BLaER1 (cell line): ENCODE measurements around the gene ILKAP.

Experiments
- H3K27ac ChIP-seq: shearing (Covaris generic); formaldehyde crosslinking; 2 replicates; pipeline ENCODE4 v1.8.1; 2022
- H3K27me3 ChIP-seq: shearing (Covaris generic); formaldehyde crosslinking; 2 replicates; pipeline ENCODE4 v1.8.1; 2022
- H3K36me3 ChIP-seq: shearing (Covaris generic); formaldehyde crosslinking; 2 replicates; pipeline ENCODE4 v1.8.1; 2022
- H3K4me1 ChIP-seq: shearing (Covaris generic); formaldehyde crosslinking; 2 replicates; pipeline ENCODE4 v1.8.1; 2022
- H3K4me2 ChIP-seq: shearing (Covaris generic); formaldehyde crosslinking; 2 replicates; pipeline ENCODE4 v1.8.1; 2022
- H3K4me3 ChIP-seq: shearing (Covaris generic); formaldehyde crosslinking; 2 replicates; pipeline ENCODE4 v1.8.1; 2022
- H3K9ac ChIP-seq: shearing (Covaris generic); formaldehyde crosslinking; 2 replicates; pipeline ENCODE4 v1.8.1; 2022
- H3K9me3 ChIP-seq: shearing (Covaris generic); formaldehyde crosslinking; 2 replicates; pipeline ENCODE4 v1.8.1; 2022
- H4K20me1 ChIP-seq: shearing (Covaris generic); formaldehyde crosslinking; 2 replicates; pipeline ENCODE4 v1.8.1; 2022
- Cebpa-rat ChIP-seq: shearing (Covaris generic); IDR thresholded peaks from 2 replicates; pipeline ENCODE4 v1.8.1; 2022

ILKAP gene

DNA sequence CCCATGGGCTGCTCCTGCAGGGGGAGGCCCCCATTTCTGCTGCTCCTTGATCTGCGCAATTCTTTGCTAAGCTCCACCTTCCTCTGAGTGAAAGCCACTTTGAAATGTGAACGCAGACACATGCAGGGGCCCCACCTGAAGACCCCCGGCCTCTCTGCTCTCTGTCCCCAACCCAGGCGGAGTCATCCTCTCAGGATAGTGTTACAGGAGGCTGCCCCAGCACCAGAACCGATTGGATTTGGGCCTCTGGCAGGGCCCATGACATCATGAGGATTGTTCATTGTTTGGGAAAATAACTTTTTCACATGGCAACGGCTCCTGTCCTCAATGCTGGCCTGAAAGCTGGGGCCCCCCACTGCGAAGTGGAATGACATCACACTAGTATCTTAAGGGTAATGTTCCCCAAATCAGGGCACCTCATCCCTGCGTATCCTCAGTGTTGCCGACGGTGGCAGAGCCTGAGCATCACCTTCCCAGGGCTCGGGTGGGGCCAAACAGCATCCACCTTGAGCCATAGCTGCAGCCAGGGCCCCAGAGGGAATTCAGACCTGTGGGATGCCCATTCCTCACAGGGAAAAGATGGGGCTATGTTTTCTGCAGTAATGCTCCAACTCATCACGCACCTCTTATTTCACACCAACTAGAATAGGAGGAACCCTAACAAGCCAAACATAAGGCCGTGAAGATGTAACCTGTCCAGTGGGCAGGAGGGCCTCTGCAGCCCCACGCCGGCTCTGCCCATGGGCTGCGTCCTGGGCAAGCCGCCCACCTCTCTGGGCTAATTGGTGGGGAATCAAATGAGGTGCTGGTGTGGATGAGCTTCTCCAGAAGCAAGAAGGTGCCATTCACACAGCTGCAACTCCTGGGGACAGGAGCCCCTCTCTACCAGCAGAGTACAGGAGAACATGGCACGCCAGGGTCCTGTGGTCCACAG, 47.5 kb downstream of the ILKAP start:
- H3K4me3 ChIP-seq: no peak overlapping the region
- no peaks in the 10 kb centered on the region; the same call in 1 of the 2 replicates for H3K9me3 ChIP-seq
- no peak overlapping the region for H3K9ac ChIP-seq
- H3K4me1 ChIP-seq: peaks cover 45% of the 10 kb centered on the region
- no peaks in the 10 kb centered on the region for H3K36me3 ChIP-seq
- H3K4me2 ChIP-seq: peak overlapping the region; percentile 42
- TF ChIP-seq Cebpa-rat: no peak
- H3K27ac ChIP-seq: no peak overlapping the region
- H4K20me1 ChIP-seq: 0 out of 2 replicates have a peak, but pooled peaks cover 6% of the 10 kb centered on the region
- peaks cover 10% of the 10 kb centered on the region; the same call in 1 of the 2 replicates for H3K27me3 ChIP-seq

GRCh38 chr2:238155051-238155760, 48.3 kb downstream of the ILKAP start:
- TF ChIP-seq Cebpa-rat: no peak
- peaks cover 45% of the 10 kb centered on the region for H3K4me1 ChIP-seq
- no peak overlapping the region for H3K4me3 ChIP-seq
- no peaks in the 10 kb centered on the region for H3K36me3 ChIP-seq
- peaks cover 10% of the 10 kb centered on the region; the same call in 1 of the 2 replicates for H3K27me3 ChIP-seq
- no peaks in the 10 kb centered on the region; the same call in 1 of the 2 replicates for H3K9me3 ChIP-seq
- no peak overlapping the region for H3K9ac ChIP-seq
- H3K27ac ChIP-seq: no peak overlapping the region
- H3K4me2 ChIP-seq: peak overlapping the region; percentile 42
- H4K20me1 ChIP-seq: 0 out of 2 replicates have a peak, but pooled peaks cover 6% of the 10 kb centered on the region

- Histone ChIP-seq H4K20me1 (0 out of 2 replicates have a peak, but pooled peaks cover under 1% of the 10 kb centered on the region), H3K4me2 (no peak overlapping the region), H3K36me3 (no peaks in the 10 kb centered on the region), H3K4me1 (peaks cover 42% of the 10 kb centered on the region), H3K4me3 (no peak overlapping the region), H3K27ac (no peak overlapping the region), H3K27me3 (peaks cover 6% of the 10 kb centered on the region; the same call in 1 of the 2 replicates), H3K9me3 (no peaks in the 10 kb centered on the region; the same call in 1 of the 2 replicates), H3K9ac (no peak overlapping the region)
- no peak for TF ChIP-seq Cebpa-rat
Observed at GRCh38 chr2:238154570-238154969, 48.9 kb downstream of the ILKAP start.

DNA sequence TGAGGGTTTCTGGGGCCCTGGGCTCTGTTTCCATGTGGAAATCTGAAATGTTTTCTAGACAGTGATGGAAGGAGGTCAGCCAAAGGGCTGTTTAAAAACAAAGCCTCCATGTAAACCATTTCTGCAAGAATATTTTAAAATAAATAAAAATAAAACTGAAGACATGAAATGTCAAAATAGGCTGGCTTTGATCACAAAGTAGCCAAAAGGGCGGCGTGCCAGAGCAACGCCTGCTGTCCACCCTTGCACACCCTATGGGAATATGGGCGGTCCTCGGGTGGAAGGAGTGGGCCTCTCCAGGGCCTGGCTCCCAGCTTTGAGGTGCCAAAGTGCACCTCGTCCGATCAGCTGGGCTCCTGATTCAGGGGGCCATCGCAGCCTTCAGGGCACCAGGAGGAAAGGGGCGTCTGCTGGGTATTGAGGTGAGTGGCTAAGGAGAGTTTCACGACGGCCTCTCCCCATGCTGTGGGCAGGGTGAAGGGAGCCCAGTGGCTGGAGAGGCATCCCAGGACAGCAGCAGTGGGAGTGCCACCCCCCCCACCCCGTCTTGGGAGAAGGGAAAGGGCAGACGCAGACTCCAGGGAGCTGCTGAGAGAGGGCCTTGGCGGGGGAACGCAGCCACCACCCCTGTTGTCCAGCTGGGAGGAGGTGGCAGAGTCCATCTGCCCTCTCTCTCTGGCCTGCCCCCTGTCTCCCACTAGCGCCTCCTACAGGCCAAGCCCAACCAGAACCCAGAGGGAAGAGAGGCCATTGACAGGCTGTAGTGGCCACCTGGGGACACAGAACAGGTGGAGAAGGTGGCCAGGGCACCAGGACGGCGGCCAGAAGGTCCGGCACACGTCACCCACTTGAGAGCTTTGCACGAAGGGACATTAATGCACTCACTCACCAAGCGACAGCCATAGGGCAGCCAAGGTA, 50.5 kb downstream of the ILKAP start:
- Histone ChIP-seq H4K20me1 (no peaks in the 10 kb centered on the region), H3K9ac (no peak overlapping the region), H3K4me1 (peaks cover 36% of the 10 kb centered on the region), H3K4me2 (no peak overlapping the region), H3K27me3 (no peaks in the 10 kb centered on the region), H3K36me3 (no peaks in the 10 kb centered on the region), H3K4me3 (no peak overlapping the region), H3K9me3 (no peaks in the 10 kb centered on the region; the same call in 1 of the 2 replicates), H3K27ac (no peak overlapping the region)
- TF ChIP-seq Cebpa-rat: no peak

DNA sequence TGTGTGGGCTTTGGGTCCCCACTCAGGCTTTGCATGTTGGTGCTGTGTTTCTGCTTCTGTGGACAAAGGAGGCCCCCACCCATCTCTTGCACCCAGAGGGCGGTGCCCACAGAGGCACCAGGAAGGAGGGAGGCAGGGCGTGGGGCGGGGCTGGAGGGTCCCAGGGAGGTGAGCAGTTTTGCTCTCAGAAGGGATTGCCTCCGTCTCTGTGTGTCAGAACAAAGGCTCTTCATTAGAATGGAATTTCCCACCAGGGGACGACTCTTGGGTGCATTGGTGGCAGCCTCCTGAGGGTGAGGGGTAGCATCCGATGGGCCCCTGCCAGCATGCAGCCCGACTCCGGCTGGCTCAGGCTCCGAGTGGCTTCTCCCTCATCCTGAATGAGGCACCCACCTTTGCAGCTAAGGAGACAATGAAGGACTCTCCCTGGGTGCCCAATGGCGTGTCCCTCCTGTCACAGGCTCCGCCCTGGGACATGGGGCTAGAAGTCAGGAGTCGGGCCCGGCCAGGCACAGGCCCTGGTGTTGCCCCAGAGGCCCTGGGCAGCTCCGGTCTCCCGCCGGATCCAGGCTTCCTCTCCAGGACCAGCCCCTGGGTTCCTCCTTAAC, 51.8 kb downstream of the ILKAP start:
- Histone ChIP-seq H4K20me1 (no peaks in the 10 kb centered on the region), H3K4me2 (peak overlapping the region; percentile 36), H3K4me3 (no peak overlapping the region), H3K27me3 (no peaks in the 10 kb centered on the region), H3K27ac (no peak overlapping the region), H3K36me3 (no peaks in the 10 kb centered on the region), H3K4me1 (peaks cover 45% of the 10 kb centered on the region), H3K9ac (no peak overlapping the region), H3K9me3 (no peaks in the 10 kb centered on the region; the same call in 1 of the 2 replicates)
- TF ChIP-seq Cebpa-rat: no peak

GRCh38 chr2:238151205-238151604, 52.3 kb downstream of the ILKAP start:
- Histone ChIP-seq H3K4me1 (peaks cover 50% of the 10 kb centered on the region), H3K27me3 (no peaks in the 10 kb centered on the region), H3K27ac (no peak overlapping the region), H3K9me3 (no peaks in the 10 kb centered on the region; the same call in 1 of the 2 replicates), H3K36me3 (no peaks in the 10 kb centered on the region), H4K20me1 (no peaks in the 10 kb centered on the region), H3K9ac (no peak overlapping the region), H3K4me2 (peak overlapping the region; percentile 36), H3K4me3 (no peak overlapping the region)
- no peak for TF ChIP-seq Cebpa-rat

DNA sequence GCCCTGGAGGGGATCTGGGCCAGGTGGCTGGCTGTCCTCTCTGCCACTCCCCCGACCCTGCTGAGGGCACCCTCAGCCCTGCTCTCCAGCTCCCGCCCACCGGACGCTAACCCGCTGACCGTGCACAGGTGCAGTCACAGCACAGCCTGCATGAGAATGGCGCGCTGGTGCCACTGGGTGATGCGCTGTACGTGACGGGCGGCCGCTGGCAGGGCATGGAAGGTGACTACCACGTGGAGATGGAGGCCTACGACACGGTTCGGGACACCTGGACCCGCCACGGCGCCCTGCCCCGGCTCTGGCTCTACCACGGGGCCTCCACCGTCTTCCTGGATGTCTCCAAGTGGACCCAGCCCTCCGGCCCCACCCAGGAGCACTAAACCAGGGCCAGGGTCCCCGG, 52.8 kb downstream of the ILKAP start:
- Histone ChIP-seq H3K4me2 (peak overlapping the region; percentile 36), H4K20me1 (no peaks in the 10 kb centered on the region), H3K4me3 (no peak overlapping the region), H3K4me1 (peaks cover 54% of the 10 kb centered on the region), H3K27ac (no peak overlapping the region; the same call in 1 of the 2 replicates), H3K9me3 (no peaks in the 10 kb centered on the region; the same call in 1 of the 2 replicates), H3K27me3 (no peaks in the 10 kb centered on the region), H3K36me3 (no peaks in the 10 kb centered on the region), H3K9ac (no peak overlapping the region)
- TF ChIP-seq Cebpa-rat: no peak

- Histone ChIP-seq H3K36me3 (no peaks in the 10 kb centered on the region), H3K4me2 (peak overlapping the region; percentile 36; the same call in 1 of the 2 replicates), H3K4me3 (no peak overlapping the region), H3K9me3 (no peaks in the 10 kb centered on the region; the same call in 1 of the 2 replicates), H4K20me1 (no peaks in the 10 kb centered on the region), H3K27ac (no peak overlapping the region; the same call in 1 of the 2 replicates), H3K27me3 (no peaks in the 10 kb centered on the region), H3K9ac (0 out of 2 replicates have a peak overlapping the region, but pooled peaks have one; percentile 38), H3K4me1 (peaks cover 54% of the 10 kb centered on the region)
- TF ChIP-seq Cebpa-rat: no peak
Observed at GRCh38 chr2:238149841-238150572, 53.5 kb downstream of the ILKAP start.
